Testis (tissue), 2 donors: ENCODE data around the gene PLEKHS1.
"Not testable (repeated sequence)": the region's sequence is repeated elsewhere in the genome, so short reads cannot be mapped to it uniquely, and the experiment has no call there.

Experiments used
- POLR2A ChIP-seq: fragments of 450-650 bp; IDR thresholded peaks from one replicate; pipeline ENCODE4 v1.6.1; 2017; ENCODE audit warnings: antibody characterized with exemption, mild to moderate bottlenecking, moderate library complexity
- TF ChIP-seq, protein P1 (sequence below), 3 experiments: fragments of 450-650 bp in 2 of 3; fragments of 200-600 bp in 1 of 3; sonication (generic) in 1 of 3; IDR thresholded peaks; one replicate each; pipeline ENCODE4 v1.5.1; 2016 to 2019; ENCODE audit warnings: antibody characterized with exemption in 3 of 3, mild to moderate bottlenecking in 2 of 3, moderate library complexity in 1 of 3

DNA sequence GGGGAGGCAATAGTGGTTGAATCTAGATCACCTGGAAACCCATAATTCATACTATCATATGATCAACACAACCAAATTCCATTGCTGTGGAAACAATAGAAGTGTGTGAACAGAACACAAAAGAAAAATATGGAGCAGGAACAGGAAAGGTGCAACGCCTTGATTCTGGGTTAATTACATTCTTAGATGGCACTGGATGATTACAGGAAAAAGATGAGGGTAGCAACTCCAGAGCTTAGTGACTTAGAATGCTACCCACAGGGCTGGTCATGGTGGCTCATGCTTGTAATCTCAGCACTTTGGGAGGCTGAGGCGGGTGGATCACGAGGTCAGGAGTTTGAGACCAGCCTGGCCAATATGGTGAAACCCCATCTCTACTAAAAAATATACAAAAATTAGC is 19.6 kb downstream of the PLEKHS1 start:
- TF ChIP-seq, protein P1, sequence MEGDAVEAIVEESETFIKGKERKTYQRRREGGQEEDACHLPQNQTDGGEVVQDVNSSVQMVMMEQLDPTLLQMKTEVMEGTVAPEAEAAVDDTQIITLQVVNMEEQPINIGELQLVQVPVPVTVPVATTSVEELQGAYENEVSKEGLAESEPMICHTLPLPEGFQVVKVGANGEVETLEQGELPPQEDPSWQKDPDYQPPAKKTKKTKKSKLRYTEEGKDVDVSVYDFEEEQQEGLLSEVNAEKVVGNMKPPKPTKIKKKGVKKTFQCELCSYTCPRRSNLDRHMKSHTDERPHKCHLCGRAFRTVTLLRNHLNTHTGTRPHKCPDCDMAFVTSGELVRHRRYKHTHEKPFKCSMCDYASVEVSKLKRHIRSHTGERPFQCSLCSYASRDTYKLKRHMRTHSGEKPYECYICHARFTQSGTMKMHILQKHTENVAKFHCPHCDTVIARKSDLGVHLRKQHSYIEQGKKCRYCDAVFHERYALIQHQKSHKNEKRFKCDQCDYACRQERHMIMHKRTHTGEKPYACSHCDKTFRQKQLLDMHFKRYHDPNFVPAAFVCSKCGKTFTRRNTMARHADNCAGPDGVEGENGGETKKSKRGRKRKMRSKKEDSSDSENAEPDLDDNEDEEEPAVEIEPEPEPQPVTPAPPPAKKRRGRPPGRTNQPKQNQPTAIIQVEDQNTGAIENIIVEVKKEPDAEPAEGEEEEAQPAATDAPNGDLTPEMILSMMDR (IDR thresholded peaks at IDR 0.05) = not testable (repeated sequence)
- not testable (repeated sequence) for TF ChIP-seq POLR2A
